NT2/D1 (cell line): ENCODE measurements around the gene ALOX12B.

ENCODE experiments used
- SUZ12 ChIP-seq: IDR thresholded peaks from 2 replicates; pipeline ENCODE4 v1.6.1; 2011; ENCODE audit not compliant: insufficient read length, insufficient read depth; ENCODE audit errors: extremely low read depth
- YY1 ChIP-seq: IDR thresholded peaks from 2 replicates; pipeline ENCODE4 v1.6.1; 2011; ENCODE audit not compliant: insufficient read length, insufficient read depth
- ZNF274 ChIP-seq: IDR thresholded peaks from 2 replicates; pipeline ENCODE4 v1.6.1; 2011; ENCODE audit warnings: mild to moderate bottlenecking, low read depth, low read length

- TF ChIP-seq SUZ12 (no peak), YY1 (no peak), ZNF274 (no peak)
Observed at GRCh38 chr17:8056232-8056975, 31.1 kb downstream of the ALOX12B start.
